Stimulated activated naive CD8-positive, alpha-beta T cell treated with anti-CD3 and anti-CD28 coated beads, Interleukin-15, Interleukin-2, amounts not matched to agents 100 ng/mL and 50 ng/mL, for 24 hours (primary cell): ENCODE data around the gene CCDC187.
A peak's percentile ranks its signal among the peaks of the same experiment; 100 is the strongest.

Experiments
- H3K27ac Mint-ChIP-seq: one replicate; pipeline ENCODE4 v1.8.0; 2021; ENCODE audit warnings: mild to moderate bottlenecking, mixed read lengths
- H3K27me3 Mint-ChIP-seq: one replicate; pipeline ENCODE4 v1.8.0; 2021; ENCODE audit warnings: mixed read lengths
- H3K36me3 Mint-ChIP-seq: one replicate; pipeline ENCODE4 v1.8.0; 2021; ENCODE audit warnings: low read depth, mixed read lengths
- H3K4me1 Mint-ChIP-seq: one replicate; pipeline ENCODE4 v1.8.0; 2021; ENCODE audit warnings: low read depth, mixed read lengths
- H3K4me3 Mint-ChIP-seq: one replicate; pipeline ENCODE4 v1.8.0; 2021; ENCODE audit warnings: mild to moderate bottlenecking, mixed read lengths
- H3K9me3 Mint-ChIP-seq: one replicate; pipeline ENCODE4 v1.8.0; 2021; ENCODE audit warnings: mixed read lengths

The CCDC187 gene

GRCh38 chr9:136314944-136315343 lies 11.1 kb upstream of the CCDC187 start:
- peaks cover 8% of the 10 kb centered on the region for H3K4me1 Mint-ChIP-seq
- H3K27me3 Mint-ChIP-seq: peaks cover 4% of the 10 kb centered on the region
- H3K36me3 Mint-ChIP-seq: peaks cover 5% of the 10 kb centered on the region
- no peak overlapping the region for H3K4me3 Mint-ChIP-seq
- peaks cover 11% of the 10 kb centered on the region for H3K9me3 Mint-ChIP-seq
- H3K27ac Mint-ChIP-seq: peak overlapping the region; percentile 49

- H3K4me3 Mint-ChIP-seq: no peak overlapping the region
- peaks cover 4% of the 10 kb centered on the region for H3K27me3 Mint-ChIP-seq
- peaks cover 5% of the 10 kb centered on the region for H3K36me3 Mint-ChIP-seq
- H3K4me1 Mint-ChIP-seq: peaks cover 8% of the 10 kb centered on the region
- H3K27ac Mint-ChIP-seq: no peak overlapping the region
- H3K9me3 Mint-ChIP-seq: peaks cover 11% of the 10 kb centered on the region
Observed at GRCh38 chr9:136314056-136314416, 10.1 kb upstream of the CCDC187 start.

GRCh38 chr9:136313111-136314055 lies 9.5 kb upstream of the CCDC187 start:
- H3K27ac Mint-ChIP-seq: no peak overlapping the region
- peaks cover 4% of the 10 kb centered on the region for H3K27me3 Mint-ChIP-seq
- H3K9me3 Mint-ChIP-seq: peaks cover 11% of the 10 kb centered on the region
- H3K4me3 Mint-ChIP-seq: no peak overlapping the region
- peaks cover 8% of the 10 kb centered on the region for H3K4me1 Mint-ChIP-seq
- peaks cover 5% of the 10 kb centered on the region for H3K36me3 Mint-ChIP-seq

- H3K27me3 Mint-ChIP-seq: peaks cover 4% of the 10 kb centered on the region
- peaks cover 5% of the 10 kb centered on the region for H3K36me3 Mint-ChIP-seq
- no peak overlapping the region for H3K27ac Mint-ChIP-seq
- H3K4me3 Mint-ChIP-seq: no peak overlapping the region
- H3K9me3 Mint-ChIP-seq: peaks cover 11% of the 10 kb centered on the region
- H3K4me1 Mint-ChIP-seq: peaks cover 8% of the 10 kb centered on the region
Observed at GRCh38 chr9:136312436-136312835, 8.5 kb upstream of the CCDC187 start.

- Mint-ChIP-seq H3K9me3 (peaks cover 11% of the 10 kb centered on the region), H3K36me3 (peaks cover 5% of the 10 kb centered on the region), H3K4me3 (no peak overlapping the region), H3K27me3 (peaks cover 4% of the 10 kb centered on the region), H3K4me1 (peaks cover 8% of the 10 kb centered on the region), H3K27ac (no peak overlapping the region)
Observed at GRCh38 chr9:136312009-136312375, 8.1 kb upstream of the CCDC187 start.

- H3K4me1 Mint-ChIP-seq: peaks cover 8% of the 10 kb centered on the region
- H3K4me3 Mint-ChIP-seq: no peak overlapping the region
- H3K36me3 Mint-ChIP-seq: peaks cover 5% of the 10 kb centered on the region
- peaks cover 11% of the 10 kb centered on the region for H3K9me3 Mint-ChIP-seq
- peaks cover 4% of the 10 kb centered on the region for H3K27me3 Mint-ChIP-seq
- no peak overlapping the region for H3K27ac Mint-ChIP-seq
Observed at GRCh38 chr9:136311051-136312008, 7.4 kb upstream of the CCDC187 start.

- Mint-ChIP-seq H3K36me3 (peaks cover 4% of the 10 kb centered on the region), H3K27me3 (peaks cover 4% of the 10 kb centered on the region), H3K27ac (no peak overlapping the region), H3K9me3 (peaks cover 10% of the 10 kb centered on the region), H3K4me1 (peaks cover 6% of the 10 kb centered on the region), H3K4me3 (no peak overlapping the region)
Observed at GRCh38 chr9:136310273-136311030, 6.6 kb upstream of the CCDC187 start.

GRCh38 chr9:136309806-136310220 lies 5.9 kb upstream of the CCDC187 start:
- no peaks in the 10 kb centered on the region for H3K27me3 Mint-ChIP-seq
- peaks cover 6% of the 10 kb centered on the region for H3K4me1 Mint-ChIP-seq
- no peak overlapping the region for H3K4me3 Mint-ChIP-seq
- no peaks in the 10 kb centered on the region for H3K36me3 Mint-ChIP-seq
- no peak overlapping the region for H3K27ac Mint-ChIP-seq
- H3K9me3 Mint-ChIP-seq: peaks cover 5% of the 10 kb centered on the region

- Mint-ChIP-seq H3K4me1 (peaks cover 6% of the 10 kb centered on the region), H3K4me3 (no peak overlapping the region), H3K36me3 (no peaks in the 10 kb centered on the region), H3K9me3 (no peaks in the 10 kb centered on the region), H3K27me3 (no peaks in the 10 kb centered on the region), H3K27ac (no peak overlapping the region)
Observed at GRCh38 chr9:136309101-136309801, 5.4 kb upstream of the CCDC187 start.

- Mint-ChIP-seq H3K27me3 (no peaks in the 10 kb centered on the region), H3K27ac (no peak overlapping the region), H3K4me3 (no peak overlapping the region), H3K9me3 (no peaks in the 10 kb centered on the region), H3K36me3 (no peaks in the 10 kb centered on the region), H3K4me1 (peaks cover 6% of the 10 kb centered on the region)
Observed at GRCh38 chr9:136308702-136309053, 4.8 kb upstream of the CCDC187 start.

GRCh38 chr9:136308006-136308701 lies 4.3 kb upstream of the CCDC187 start:
- Mint-ChIP-seq H3K36me3 (no peaks in the 10 kb centered on the region), H3K27me3 (no peaks in the 10 kb centered on the region), H3K4me1 (peaks cover 6% of the 10 kb centered on the region), H3K27ac (no peak overlapping the region), H3K4me3 (no peak overlapping the region), H3K9me3 (no peaks in the 10 kb centered on the region)

- Mint-ChIP-seq H3K4me1 (peaks cover 6% of the 10 kb centered on the region), H3K27ac (no peak overlapping the region), H3K27me3 (no peaks in the 10 kb centered on the region), H3K9me3 (no peaks in the 10 kb centered on the region), H3K36me3 (no peaks in the 10 kb centered on the region), H3K4me3 (no peak overlapping the region)
Observed at GRCh38 chr9:136307215-136307750, 3.4 kb upstream of the CCDC187 start.
